Ammon's horn (tissue), 1 donor: ENCODE results near the gene SETD6.

Experiments
- DNase-seq: peaks from one replicate; pipeline ENCODE4 v3.0.0-alpha.2; 2016; ENCODE audit warnings: low spot score

Gene SETD6

GRCh38 chr16:58494981-58495520, 20.3 kb upstream of the SETD6 start:
- DNase-seq = peak; percentile 97

GRCh38 chr16:58495521-58496331, 19.6 kb upstream of the SETD6 start:
- DNase-seq = peak; percentile 78

- DNase-seq = no peak
Measured at GRCh38 chr16:58497468-58497867, 17.8 kb upstream of the SETD6 start.

- DNase-seq = no peak
Measured at GRCh38 chr16:58497935-58498334, 17.4 kb upstream of the SETD6 start.

- DNase-seq = no peak
Measured at GRCh38 chr16:58498341-58499091, 16.8 kb upstream of the SETD6 start.

GRCh38 chr16:58499092-58499511, 16.2 kb upstream of the SETD6 start:
- DNase-seq = no peak

GRCh38 chr16:58499615-58500351, 15.5 kb upstream of the SETD6 start, which contains the start of gene NDRG4:
Gene NDRG4 (plus strand): TSS chr16:58500143. CDS start chr16:58500249, 106 bp downstream.
- peak; percentile 98 for DNase-seq

- DNase-seq = peak; percentile 47
Measured at GRCh38 chr16:58500430-58501241, 14.7 kb upstream of the SETD6 start.

GRCh38 chr16:58501242-58502131, 13.8 kb upstream of the SETD6 start:
- DNase-seq = peak; percentile 77

GRCh38 chr16:58502217-58502921, 12.9 kb upstream of the SETD6 start:
- no peak for DNase-seq

- DNase-seq = no peak
Measured at GRCh38 chr16:58503166-58503862, 12.0 kb upstream of the SETD6 start.

- DNase-seq = no peak
Measured at GRCh38 chr16:58503863-58504688, 11.2 kb upstream of the SETD6 start.

- DNase-seq = no peak
Measured at GRCh38 chr16:58506241-58507194, 8.8 kb upstream of the SETD6 start.

- no peak for DNase-seq
Measured at GRCh38 chr16:58507195-58507962, 7.9 kb upstream of the SETD6 start.

- no peak for DNase-seq
Measured at GRCh38 chr16:58507963-58508670, 7.2 kb upstream of the SETD6 start.
